ENCODE measurements around the gene FES.

FES gene

DNA sequence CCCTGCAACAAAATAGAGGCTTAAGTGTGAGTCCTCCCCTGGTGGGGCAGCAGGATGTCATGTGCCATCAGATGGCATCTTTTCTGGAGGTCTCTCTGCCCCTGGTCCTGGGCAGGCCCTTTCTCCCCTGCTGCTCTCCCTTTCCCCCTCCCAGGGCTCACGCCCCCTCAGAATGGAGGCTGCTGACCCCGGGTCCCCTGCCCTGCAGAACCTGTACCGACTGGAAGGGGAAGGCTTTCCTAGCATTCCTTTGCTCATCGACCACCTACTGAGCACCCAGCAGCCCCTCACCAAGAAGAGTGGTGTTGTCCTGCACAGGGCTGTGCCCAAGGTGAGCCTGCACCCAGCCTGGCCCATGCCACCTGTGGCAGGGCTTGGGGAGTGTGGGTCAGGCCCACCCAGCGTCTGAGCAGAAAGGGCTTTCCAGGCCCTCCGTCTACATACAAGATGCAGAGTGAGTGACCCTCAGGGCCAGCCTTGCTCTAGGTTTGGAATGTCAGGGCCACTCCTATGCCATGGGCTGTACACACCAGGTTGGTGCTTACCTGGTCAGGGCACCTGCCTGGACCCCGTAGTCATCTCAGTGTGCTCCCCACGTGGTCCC lies 7.1 kb downstream of the FES start:
- no peaks in the 10 kb centered on the region for H3K9me2 ChIP-seq (replicated peaks; ENCODE audit: control insufficient read depth, low read length)
- no peaks in the 10 kb centered on the region for H3K27me3 ChIP-seq (ENCODE audit: control insufficient read depth, low read length)
- no peak for TF ChIP-seq EZH2phosphoT487 (IDR thresholded peaks at IDR 0.05; ENCODE audit: borderline replicate concordance, low read length)
- TF ChIP-seq, protein P1, sequence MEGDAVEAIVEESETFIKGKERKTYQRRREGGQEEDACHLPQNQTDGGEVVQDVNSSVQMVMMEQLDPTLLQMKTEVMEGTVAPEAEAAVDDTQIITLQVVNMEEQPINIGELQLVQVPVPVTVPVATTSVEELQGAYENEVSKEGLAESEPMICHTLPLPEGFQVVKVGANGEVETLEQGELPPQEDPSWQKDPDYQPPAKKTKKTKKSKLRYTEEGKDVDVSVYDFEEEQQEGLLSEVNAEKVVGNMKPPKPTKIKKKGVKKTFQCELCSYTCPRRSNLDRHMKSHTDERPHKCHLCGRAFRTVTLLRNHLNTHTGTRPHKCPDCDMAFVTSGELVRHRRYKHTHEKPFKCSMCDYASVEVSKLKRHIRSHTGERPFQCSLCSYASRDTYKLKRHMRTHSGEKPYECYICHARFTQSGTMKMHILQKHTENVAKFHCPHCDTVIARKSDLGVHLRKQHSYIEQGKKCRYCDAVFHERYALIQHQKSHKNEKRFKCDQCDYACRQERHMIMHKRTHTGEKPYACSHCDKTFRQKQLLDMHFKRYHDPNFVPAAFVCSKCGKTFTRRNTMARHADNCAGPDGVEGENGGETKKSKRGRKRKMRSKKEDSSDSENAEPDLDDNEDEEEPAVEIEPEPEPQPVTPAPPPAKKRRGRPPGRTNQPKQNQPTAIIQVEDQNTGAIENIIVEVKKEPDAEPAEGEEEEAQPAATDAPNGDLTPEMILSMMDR (IDR thresholded peaks at IDR 0.05; ENCODE audit: low read depth, low read length, poor library complexity, severe bottlenecking): no peak
- no peaks in the 10 kb centered on the region for H3K9me3 ChIP-seq (ENCODE audit: control insufficient read depth, insufficient read depth, low read length)
- peaks cover 7% of the 10 kb centered on the region for H3F3A ChIP-seq (ENCODE audit: control insufficient read depth, insufficient read depth)
- H3K79me2 ChIP-seq (ENCODE audit: control insufficient read depth, low read length): no peaks in the 10 kb centered on the region
- H3K4me1 ChIP-seq (ENCODE audit: control insufficient read depth, low read length): peaks cover 26% of the 10 kb centered on the region
- H3K27ac ChIP-seq (ENCODE audit: low read depth, low read length): no peak overlapping the region
- peaks cover 56% of the 10 kb centered on the region for H3K36me3 ChIP-seq (ENCODE audit: control insufficient read depth, low read length)
- H4K20me1 ChIP-seq (ENCODE audit: control insufficient read depth, insufficient read depth, low read depth, low read length): no peaks in the 10 kb centered on the region
- H3K4me2 ChIP-seq (ENCODE audit: low read length): no peak overlapping the region
- no peak overlapping the region for H3K4me3 ChIP-seq (ENCODE audit: low read length)

DNA sequence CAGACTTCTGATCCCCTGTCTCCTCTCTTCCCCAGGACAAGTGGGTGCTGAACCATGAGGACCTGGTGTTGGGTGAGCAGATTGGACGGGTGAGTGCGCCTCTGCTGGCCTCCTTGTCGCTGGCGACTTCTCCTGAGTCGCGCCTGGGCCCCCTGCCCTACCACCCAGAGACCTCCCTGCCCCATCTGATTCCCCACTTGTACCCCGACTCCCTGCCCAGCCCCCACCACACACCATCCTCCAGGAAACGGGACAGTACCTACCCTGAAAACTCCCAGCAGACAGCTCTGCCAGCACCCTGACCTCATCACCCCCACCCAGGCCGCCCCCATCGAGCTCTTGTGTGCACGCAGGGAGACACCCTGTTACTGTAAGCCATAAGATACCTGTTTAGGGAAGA lies 7.7 kb downstream of the FES start:
- no peak overlapping the region for H3K4me2 ChIP-seq (ENCODE audit: low read length)
- H3K79me2 ChIP-seq (ENCODE audit: control insufficient read depth, low read length): no peaks in the 10 kb centered on the region
- H3K27me3 ChIP-seq (ENCODE audit: control insufficient read depth, low read length): no peaks in the 10 kb centered on the region
- H3F3A ChIP-seq (ENCODE audit: control insufficient read depth, insufficient read depth): peaks cover 13% of the 10 kb centered on the region
- H3K36me3 ChIP-seq (ENCODE audit: control insufficient read depth, low read length): peaks cover 52% of the 10 kb centered on the region
- H3K27ac ChIP-seq (ENCODE audit: low read depth, low read length): no peak overlapping the region
- H3K4me1 ChIP-seq (ENCODE audit: control insufficient read depth, low read length): peaks cover 32% of the 10 kb centered on the region
- no peaks in the 10 kb centered on the region for H4K20me1 ChIP-seq (ENCODE audit: control insufficient read depth, insufficient read depth, low read depth, low read length)
- no peak overlapping the region for H3K4me3 ChIP-seq (ENCODE audit: low read length)
- no peaks in the 10 kb centered on the region for H3K9me3 ChIP-seq (ENCODE audit: control insufficient read depth, insufficient read depth, low read length)
- no peaks in the 10 kb centered on the region for H3K9me2 ChIP-seq (replicated peaks; ENCODE audit: control insufficient read depth, low read length)
- TF ChIP-seq, protein P1 (IDR thresholded peaks at IDR 0.05; ENCODE audit: low read depth, low read length, poor library complexity, severe bottlenecking): no peak
- no peak for TF ChIP-seq EZH2phosphoT487 (IDR thresholded peaks at IDR 0.05; ENCODE audit: borderline replicate concordance, low read length)

DNA sequence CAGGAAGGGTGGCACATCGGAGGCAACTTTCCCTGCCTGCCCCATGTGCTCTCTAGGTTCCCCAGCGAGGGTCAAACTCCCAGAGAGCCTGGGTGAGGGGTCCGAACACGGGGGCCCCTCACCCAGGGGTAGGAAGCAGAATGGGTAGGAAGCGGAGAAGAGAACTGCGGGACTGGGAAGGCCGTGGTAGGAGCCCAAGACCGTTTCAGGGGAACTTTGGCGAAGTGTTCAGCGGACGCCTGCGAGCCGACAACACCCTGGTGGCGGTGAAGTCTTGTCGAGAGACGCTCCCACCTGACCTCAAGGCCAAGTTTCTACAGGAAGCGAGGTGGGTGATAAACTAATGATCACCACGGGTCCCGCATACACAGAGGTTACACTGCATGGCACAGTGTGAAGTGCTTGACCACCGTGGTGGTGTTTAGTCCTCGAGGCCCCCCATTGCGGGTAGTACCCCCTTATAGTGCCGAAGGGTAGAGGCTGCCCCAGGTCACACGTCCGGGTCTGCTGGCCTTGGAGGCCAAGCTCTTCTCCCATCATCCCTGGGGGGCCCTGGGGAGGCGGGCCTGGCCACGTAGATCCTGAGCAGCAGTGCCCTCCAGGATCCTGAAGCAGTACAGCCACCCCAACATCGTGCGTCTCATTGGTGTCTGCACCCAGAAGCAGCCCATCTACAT lies 8.3 kb downstream of the FES start:
- Histone ChIP-seq H3K4me2 (ENCODE audit: low read length) (no peak overlapping the region), H3K9me3 (ENCODE audit: control insufficient read depth, insufficient read depth, low read length) (no peaks in the 10 kb centered on the region), H3K27ac (ENCODE audit: low read depth, low read length) (no peak overlapping the region), H3K79me2 (ENCODE audit: control insufficient read depth, low read length) (no peaks in the 10 kb centered on the region), H3K4me3 (ENCODE audit: low read length) (no peak overlapping the region), H3K36me3 (ENCODE audit: control insufficient read depth, low read length) (peaks cover 51% of the 10 kb centered on the region), H3K9me2 (replicated peaks; ENCODE audit: control insufficient read depth, low read length) (no peaks in the 10 kb centered on the region), H3K4me1 (ENCODE audit: control insufficient read depth, low read length) (peaks cover 36% of the 10 kb centered on the region), H4K20me1 (ENCODE audit: control insufficient read depth, insufficient read depth, low read depth, low read length) (no peaks in the 10 kb centered on the region), H3F3A (ENCODE audit: control insufficient read depth, insufficient read depth) (peaks cover 16% of the 10 kb centered on the region), H3K27me3 (ENCODE audit: control insufficient read depth, low read length) (no peaks in the 10 kb centered on the region)
- no peak for TF ChIP-seq EZH2phosphoT487 (IDR thresholded peaks at IDR 0.05; ENCODE audit: borderline replicate concordance, low read length)
- TF ChIP-seq, protein P1 (IDR thresholded peaks at IDR 0.05; ENCODE audit: low read depth, low read length, poor library complexity, severe bottlenecking): no peak

Measured in DOHH2 (cell line).